ENCODE measurements around the gene DAP.

Gene DAP

GRCh38 chr5:10708189-10708944 is 52.7 kb downstream of the DAP start:
- DNase-seq = no peak

DNA sequence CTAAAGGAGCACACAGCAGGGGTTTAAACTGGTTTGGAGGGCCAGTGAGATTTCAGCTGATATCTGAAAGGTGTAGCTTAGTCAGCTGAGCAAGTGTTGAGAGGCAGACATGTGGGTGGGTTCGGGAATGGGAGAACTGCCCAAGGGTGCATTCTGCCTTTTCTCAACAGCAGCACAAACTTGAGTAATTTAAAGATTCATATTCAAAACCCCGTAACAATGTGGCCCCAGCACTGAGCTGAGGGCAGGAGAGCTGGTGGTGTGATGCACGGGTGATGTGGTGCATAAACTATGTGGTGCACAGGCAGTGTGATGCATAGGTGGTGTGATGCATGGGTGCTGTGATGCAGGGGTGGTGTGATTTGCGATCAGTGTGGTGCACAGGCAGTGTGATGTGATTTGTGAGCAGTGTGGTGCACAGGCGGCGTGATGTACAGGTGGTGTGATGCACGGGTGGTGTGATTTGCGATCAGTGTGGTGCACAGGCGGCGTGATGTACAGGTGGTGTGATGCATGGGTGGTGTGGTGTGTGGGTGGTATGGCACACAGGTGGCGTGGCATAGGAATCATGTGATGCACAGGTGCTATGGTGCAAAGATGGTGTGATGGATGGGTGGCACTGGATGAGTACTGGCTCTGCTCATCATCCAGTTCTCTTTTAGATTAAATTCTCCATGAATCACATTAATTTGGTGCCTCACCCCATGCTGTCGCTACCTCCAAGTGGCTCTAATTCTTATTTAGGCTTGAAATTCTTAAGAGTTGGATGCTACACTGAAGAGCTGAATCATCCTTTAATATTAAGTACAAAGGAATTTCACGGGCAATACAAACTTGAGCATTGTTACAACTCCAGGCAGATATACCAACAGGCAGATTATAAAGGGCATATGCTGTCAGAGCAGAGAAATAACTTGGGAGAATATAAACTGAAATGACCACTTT is 53.6 kb downstream of the DAP start:
- DNase-seq = no peak

GRCh38 chr5:10706326-10706725 is 54.7 kb downstream of the DAP start:
- no peak for DNase-seq

- DNase-seq = no peak
Observed at GRCh38 chr5:10705747-10706146, 55.3 kb downstream of the DAP start.

- DNase-seq = peak; percentile 6 to 12
Observed at GRCh38 chr5:10704949-10705621, 55.9 kb downstream of the DAP start.

DNA sequence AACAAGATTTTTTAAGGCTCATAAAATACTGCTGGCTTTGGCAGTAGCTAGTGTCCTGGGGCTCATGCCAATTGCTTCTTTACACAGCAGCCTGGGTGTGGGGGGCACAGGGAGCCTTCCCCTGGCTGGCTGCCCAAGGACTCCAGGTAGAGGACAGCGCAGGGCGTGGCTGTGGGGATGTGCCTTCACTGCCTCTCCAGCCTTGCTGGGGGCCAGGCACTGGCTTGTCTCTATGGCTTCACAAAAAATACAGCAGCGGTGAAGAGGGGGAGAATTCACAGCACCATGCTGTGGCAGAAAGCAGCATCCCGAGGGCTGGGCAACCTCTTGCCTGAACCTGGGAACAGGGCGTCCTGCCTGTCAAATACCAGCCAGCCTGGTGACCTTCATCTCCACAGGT is 57.4 kb downstream of the DAP start:
- no peak for DNase-seq

DNA sequence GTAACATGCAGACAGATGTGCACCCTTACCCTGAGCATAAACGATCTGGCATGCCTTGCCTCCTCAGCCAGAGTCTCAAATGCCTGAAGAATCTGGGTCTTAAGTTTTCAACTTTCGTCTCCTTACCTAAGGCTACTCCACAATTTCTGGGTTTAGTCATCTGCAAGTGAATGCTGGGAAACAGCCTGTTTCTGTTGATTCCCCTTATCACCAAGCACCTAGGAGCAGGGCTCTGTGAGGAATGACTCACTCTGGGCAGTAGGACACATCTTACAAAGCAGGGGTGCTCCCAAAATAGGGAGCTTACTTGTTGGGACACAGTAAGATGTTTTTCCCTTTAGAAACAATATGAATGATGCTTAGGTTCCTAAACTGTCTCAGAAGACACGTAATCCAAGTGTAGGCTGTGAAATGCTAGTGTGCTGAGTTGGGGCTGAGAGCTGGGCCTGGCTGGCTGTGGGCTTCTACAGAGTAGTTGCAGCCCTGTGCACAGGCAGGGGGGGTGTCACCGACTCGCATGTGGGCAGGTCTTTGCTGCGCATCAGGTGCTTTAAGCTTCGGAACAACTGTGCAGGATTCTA is 58.0 kb downstream of the DAP start:
- DNase-seq = no peak

GRCh38 chr5:10702040-10702629 is 58.9 kb downstream of the DAP start:
- no peak for DNase-seq

DNA sequence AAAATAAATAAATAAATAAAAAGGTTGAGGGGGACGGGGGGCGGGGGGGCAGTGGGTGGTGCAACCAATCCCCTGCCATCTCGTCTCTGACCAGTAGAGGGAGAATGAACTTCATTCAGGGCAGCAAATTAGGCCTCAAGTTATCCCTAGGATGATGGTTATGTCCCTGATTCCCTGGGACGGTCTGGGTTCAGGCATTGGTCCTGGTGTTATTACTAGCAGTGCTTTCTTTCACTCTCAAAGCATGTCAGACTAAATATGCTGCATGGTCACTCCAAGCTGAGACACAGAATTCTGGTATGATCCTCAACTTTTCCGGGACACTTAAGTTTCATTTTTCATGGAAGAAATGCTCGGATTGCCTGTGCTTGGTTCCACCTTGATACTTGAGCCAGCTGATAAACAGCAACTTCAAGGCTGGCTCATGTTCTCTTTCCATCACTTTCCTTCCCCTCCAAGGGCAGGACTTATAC is 59.4 kb downstream of the DAP start:
- DNase-seq = peak; percentile 16 to 40

- DNase-seq = no peak
Observed at GRCh38 chr5:10700516-10700915, 60.5 kb downstream of the DAP start.

DNA sequence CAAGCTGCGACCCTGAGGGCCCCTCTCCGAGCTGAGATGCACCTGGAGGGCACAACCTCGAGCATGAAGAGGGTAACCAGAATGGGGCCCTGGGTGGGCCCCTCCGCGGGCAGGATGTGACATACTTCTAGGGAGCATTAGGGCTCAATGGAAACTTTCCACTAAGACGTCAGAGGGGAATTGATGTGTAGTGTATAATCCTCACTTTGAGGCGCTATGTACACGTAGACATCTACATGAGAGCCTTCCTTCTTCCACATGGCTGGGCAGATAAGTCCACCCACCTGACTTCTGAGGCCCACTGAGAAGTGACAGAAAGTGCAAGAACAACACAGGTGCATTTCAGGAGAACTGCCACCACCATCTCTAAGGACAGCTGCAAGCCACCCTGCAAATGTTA is 61.0 kb downstream of the DAP start:
- peak in 1 of 2 donors; percentile 17 for DNase-seq

DNA sequence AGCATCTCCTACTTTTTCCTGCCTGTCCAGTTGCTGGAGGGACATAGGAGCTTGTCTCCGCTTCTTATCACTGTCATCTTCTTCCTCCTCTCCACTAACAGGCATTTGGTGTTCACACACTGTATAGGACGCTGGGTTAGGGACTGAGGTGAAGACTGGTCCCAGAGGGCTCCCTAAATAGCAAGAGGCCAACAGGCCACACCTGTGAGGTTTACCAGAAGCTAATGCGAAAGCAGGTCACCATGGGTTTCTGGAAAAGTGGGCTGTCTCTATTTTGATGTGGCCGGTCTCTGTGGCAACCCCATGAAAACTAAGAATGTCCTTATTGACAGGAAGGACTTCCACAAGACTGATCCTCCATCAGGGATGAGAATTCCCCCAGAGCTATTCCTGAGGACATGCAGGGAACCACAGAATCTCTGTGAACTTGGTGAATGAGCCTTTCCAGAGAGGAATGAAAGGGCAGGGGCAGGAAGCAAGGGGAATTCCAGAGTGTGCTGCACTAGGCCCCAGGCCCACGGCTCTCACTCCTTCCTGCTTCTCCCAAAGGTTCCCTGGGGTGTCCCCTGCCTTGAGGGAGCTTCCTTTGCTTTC is 61.7 kb downstream of the DAP start:
- DNase-seq = no peak

DNA sequence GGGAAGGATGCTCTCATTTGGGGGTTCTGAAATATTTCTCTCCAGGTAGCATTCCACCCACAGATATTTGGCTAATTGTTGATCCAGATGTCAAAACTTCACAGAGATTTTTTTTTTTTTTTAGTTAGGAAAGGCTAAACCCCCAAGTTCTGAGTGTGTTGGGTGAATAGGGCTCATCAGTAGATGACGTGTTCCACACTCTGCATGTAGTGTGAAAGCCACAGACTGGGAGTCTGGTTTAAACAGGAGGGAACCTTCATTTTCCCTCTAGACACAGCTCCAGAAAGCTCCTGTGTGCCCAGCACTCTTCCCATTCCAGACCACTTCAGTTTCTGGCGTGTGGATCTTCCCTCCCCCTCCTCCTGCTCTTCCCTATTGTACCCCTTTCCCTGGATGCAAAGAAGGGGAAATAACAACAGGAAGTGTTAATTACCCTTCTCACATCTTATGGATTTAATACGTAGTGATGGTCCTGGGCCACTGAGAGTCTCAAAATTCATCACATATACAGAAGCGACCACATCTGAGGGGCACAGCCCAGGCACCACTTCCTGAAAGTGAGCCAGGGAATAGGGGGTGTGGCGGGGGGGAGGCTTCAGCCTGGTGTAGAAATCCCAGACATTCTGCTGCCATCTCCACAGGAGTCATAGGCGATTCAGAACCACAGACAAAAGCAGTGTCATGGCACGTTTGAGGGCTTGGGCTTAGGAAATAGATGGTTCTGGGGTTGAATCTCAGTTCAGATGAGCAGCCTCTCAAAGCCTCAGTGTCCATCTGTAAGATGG is 65.1 kb downstream of the DAP start:
- no peak for DNase-seq

GRCh38 chr5:10695055-10695649 is 65.9 kb downstream of the DAP start:
- peak; percentile 5 to 47 for DNase-seq

- DNase-seq = no peak
Observed at GRCh38 chr5:10691826-10692785, 68.9 kb downstream of the DAP start.

- no peak for DNase-seq
Observed at GRCh38 chr5:10690460-10691440, 70.3 kb downstream of the DAP start.

DNA sequence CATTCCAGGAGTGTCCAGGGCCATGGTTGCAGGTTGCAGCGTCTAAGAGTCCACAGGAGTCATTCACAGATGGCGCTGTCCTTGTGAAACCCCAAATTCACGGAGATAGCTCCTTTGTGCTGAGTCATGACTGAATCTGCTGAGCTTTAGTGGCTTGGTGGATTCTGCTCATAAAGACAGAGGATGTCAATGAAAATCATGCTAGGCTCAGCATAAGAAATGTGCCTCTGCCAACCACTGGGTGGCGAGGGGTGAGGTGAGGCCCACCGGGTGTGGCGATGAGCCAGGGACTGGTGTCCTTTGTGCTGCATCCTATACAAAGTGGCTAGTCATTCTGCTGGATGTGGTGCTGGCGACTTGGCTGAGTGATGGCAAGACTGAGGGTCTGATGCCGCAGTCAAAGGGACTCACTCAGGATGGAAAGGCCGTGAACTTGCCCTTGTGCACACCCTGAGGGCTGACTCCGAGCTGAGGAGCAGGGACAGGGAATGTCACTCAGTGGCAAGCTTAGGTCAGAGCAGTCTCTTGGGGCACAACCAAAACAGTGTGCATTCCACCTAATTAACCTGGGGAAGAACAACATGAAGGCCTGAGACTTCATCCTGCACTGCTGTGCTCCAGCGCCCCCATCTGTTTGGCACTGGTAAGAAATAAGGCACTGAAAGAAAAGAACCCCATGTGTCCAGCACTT is 71.5 kb downstream of the DAP start:
- no peak for DNase-seq

All from CD4-positive, alpha-beta T cell treated with Interleukin-1 beta for 1 hour (primary cell).